ENCODE results near the gene PJA2. TPM values are rescaled to one million over a fixed set of nuclear protein-coding genes. Genes with fewer than 3 reads are reported as not detected.

Gene PJA2
- total and polyA plus RNA-seq, 9 of the 15 experiments (the other 6 are each of a cell fraction or from before 2014, with no cell fraction given): 25.1 to 82.1 (median 50.1) TPM

- TF ChIP-seq CREB3L1 (IDR thresholded peaks at IDR 0.05; ENCODE audit: borderline replicate concordance, low read depth) (no peak), NCOA2 (IDR thresholded peaks at IDR 0.05; ENCODE audit: partially characterized antibody in 2 of 2) (no peak), HDAC6 (IDR thresholded peaks at IDR 0.05; ENCODE audit: low read depth, low read length) (no peak), HNRNPL (IDR thresholded peaks at IDR 0.05; ENCODE audit: low read depth, low read length) (no peak), JUND (IDR thresholded peaks at IDR 0.05; ENCODE audit: borderline replicate concordance, low read depth, low read length) (peak; percentile 15; the same call in 1 of the 2 replicates), JUND (tag; IDR thresholded peaks at IDR 0.05; ENCODE audit: borderline replicate concordance, low read depth, low read length) (0 out of 3 replicates have a peak, but pooled peaks have one; percentile 12), ZNF740 (CRISPR knock-in tag; IDR thresholded peaks at IDR 0.05) (peak; percentile 33; the same call in 1 of the 2 replicates), ZNF740 (tag; IDR thresholded peaks at IDR 0.05) (0 out of 4 replicates have a peak, but pooled peaks of 1 of the 2 experiments have one; percentile 4), HMG20A (CRISPR knock-in tag; conservative IDR thresholded peaks at IDR 0.05) (no peak), HSF4 (CRISPR knock-in tag; IDR thresholded peaks at IDR 0.05; ENCODE audit: borderline replicate concordance) (no peak), GTF2E2 (tag; IDR thresholded peaks at IDR 0.05) (peak; percentile 82), MBD2 (IDR thresholded peaks at IDR 0.05; ENCODE audit: borderline replicate concordance, low read depth) (peak; percentile 55), USF1 (CRISPR knock-in tag; IDR thresholded peaks at IDR 0.05) (no peak), ASH1L (IDR thresholded peaks at IDR 0.05; ENCODE audit: borderline replicate concordance, low read depth, partially characterized antibody) (no peak), NCOA4 (IDR thresholded peaks at IDR 0.05; ENCODE audit: partially characterized antibody) (no peak), ETV5 (CRISPR knock-in tag; IDR thresholded peaks at IDR 0.05; ENCODE audit: low read depth) (peak; percentile 48; the same call in 1 of the 2 replicates), DDX20 (tag; IDR thresholded peaks at IDR 0.05; ENCODE audit: low read depth) (no peak), ZBTB26 (CRISPR knock-in tag; IDR thresholded peaks at IDR 0.05) (no peak), SREBF2 (CRISPR knock-in tag; IDR thresholded peaks at IDR 0.05) (no peak), ZNF239 (CRISPR knock-in tag; IDR thresholded peaks at IDR 0.05) (no peak), CSDE1 (IDR thresholded peaks at IDR 0.05) (no peak), CC2D1A (IDR thresholded peaks at IDR 0.05) (no peak; the same call in 1 of the 2 replicates), NFYB (IDR thresholded peaks at IDR 0.05; ENCODE audit: extremely low read depth, insufficient read length) (no peak), NONO (IDR thresholded peaks at IDR 0.05; ENCODE audit: low read depth in 2 of 2, low read length in 1 of 2) (no peak)
These were observed 557 bp downstream of the PJA2 start (continued) for GRCh38 chr5:109408991-109409843.
